NCI-H82 treated with DMSO at 0.1 percent for 48 hours (cell line): ENCODE data around the gene POLR3G.
A peak's percentile ranks its signal among the peaks of the same experiment; 100 is the strongest.

ENCODE experiments used
- DNase-seq: peaks from one replicate; lab custom pipeline; 2025; ENCODE audit not compliant: unreplicated experiment; lab: John Stamatoyannopoulos, UW

The POLR3G gene

GRCh38 chr5:90503596-90503995 is 28.9 kb downstream of the POLR3G start:
- DNase-seq, result no peak

- DNase-seq, result no peak
Measured at GRCh38 chr5:90504743-90505142, 30.1 kb downstream of the POLR3G start.

GRCh38 chr5:90506221-90506620 is 31.6 kb downstream of the POLR3G start:
- DNase-seq, result no peak

- DNase-seq, result no peak
Measured at GRCh38 chr5:90510438-90510837, 35.8 kb downstream of the POLR3G start.

GRCh38 chr5:90514520-90514919 is 39.9 kb downstream of the POLR3G start:
- DNase-seq, result no peak

- DNase-seq, result no peak
Measured at GRCh38 chr5:90518661-90519060, 44.0 kb downstream of the POLR3G start.

GRCh38 chr5:90519081-90519480 is 44.4 kb downstream of the POLR3G start:
- DNase-seq, result no peak

- no peak for DNase-seq
Measured at GRCh38 chr5:90528601-90529193, 54.0 kb downstream of the POLR3G start.

GRCh38 chr5:90529194-90529938 is 54.7 kb downstream of the POLR3G start, which contains the start of gene LYSMD3:
TSS of gene LYSMD3 (minus strand) at chr5:90529584. CDS start at chr5:90525289, 4,295 bp downstream.
- DNase-seq, result peak; percentile 79

- peak; percentile 35 for DNase-seq
Measured at GRCh38 chr5:90529939-90530677, 55.4 kb downstream of the POLR3G start.

- DNase-seq, result no peak
Measured at GRCh38 chr5:90530736-90531487, 56.2 kb downstream of the POLR3G start.

GRCh38 chr5:90533794-90534193 is 59.1 kb downstream of the POLR3G start:
- DNase-seq, result no peak

- DNase-seq, result no peak
Measured at GRCh38 chr5:90534922-90535321, 60.3 kb downstream of the POLR3G start.

- DNase-seq, result no peak
Measured at GRCh38 chr5:90542827-90543519, 68.3 kb downstream of the POLR3G start.

- DNase-seq, result no peak
Measured at GRCh38 chr5:90545511-90545910, 70.8 kb downstream of the POLR3G start.

- no peak for DNase-seq
Measured at GRCh38 chr5:90546216-90546837, 71.7 kb downstream of the POLR3G start.

GRCh38 chr5:90547072-90547536 is 72.4 kb downstream of the POLR3G start:
- DNase-seq, result no peak

GRCh38 chr5:90548069-90548593 is 73.5 kb downstream of the POLR3G start:
- no peak for DNase-seq

GRCh38 chr5:90549223-90549622 is 74.6 kb downstream of the POLR3G start:
- no peak for DNase-seq
